Activated naive CD8-positive, alpha-beta T cell (primary cell): ENCODE results near the gene ZNF775.

Source experiments
- H3K27ac Mint-ChIP-seq: one replicate; pipeline ENCODE4 v1.8.0; 2021; ENCODE audit warnings: mixed read lengths
- H3K27me3 Mint-ChIP-seq: one replicate; pipeline ENCODE4 v1.8.0; 2021; ENCODE audit warnings: mixed read lengths
- H3K36me3 Mint-ChIP-seq: one replicate; pipeline ENCODE4 v1.8.0; 2021; ENCODE audit warnings: mixed read lengths
- H3K4me1 Mint-ChIP-seq: one replicate; pipeline ENCODE4 v1.8.0; 2021; ENCODE audit warnings: low read depth, mixed read lengths
- H3K4me3 Mint-ChIP-seq: one replicate; pipeline ENCODE4 v1.8.0; 2021; ENCODE audit warnings: mild to moderate bottlenecking, mixed read lengths
- H3K9me3 Mint-ChIP-seq: one replicate; pipeline ENCODE4 v1.8.0; 2021; ENCODE audit warnings: low read depth, mixed read lengths

ZNF775 gene

GRCh38 chr7:150340024-150340749, 38.9 kb upstream of the ZNF775 start:
- Mint-ChIP-seq H3K9me3 (no peaks in the 10 kb centered on the region), H3K4me3 (peak overlapping the region; percentile 10), H3K36me3 (peaks cover 2% of the 10 kb centered on the region), H3K27me3 (no peaks in the 10 kb centered on the region), H3K27ac (no peak overlapping the region), H3K4me1 (peaks cover 12% of the 10 kb centered on the region)

GRCh38 chr7:150340875-150341262, 38.3 kb upstream of the ZNF775 start:
- H3K36me3 Mint-ChIP-seq = peaks cover 2% of the 10 kb centered on the region
- H3K9me3 Mint-ChIP-seq = no peaks in the 10 kb centered on the region
- H3K27ac Mint-ChIP-seq = no peak overlapping the region
- H3K27me3 Mint-ChIP-seq = no peaks in the 10 kb centered on the region
- H3K4me3 Mint-ChIP-seq = no peak overlapping the region
- H3K4me1 Mint-ChIP-seq = peaks cover 12% of the 10 kb centered on the region

GRCh38 chr7:150341263-150342120, 37.6 kb upstream of the ZNF775 start, which contains the start of gene RARRES2:
RARRES2 (minus strand) TSS chr7:150341629; CDS start chr7:150340609, 1,020 bp downstream.
- H3K27me3 Mint-ChIP-seq = peaks cover 4% of the 10 kb centered on the region
- peaks cover 12% of the 10 kb centered on the region for H3K4me1 Mint-ChIP-seq
- H3K36me3 Mint-ChIP-seq = peaks cover 4% of the 10 kb centered on the region
- peak within 1 kb of the TSS; percentile 9 for H3K4me3 Mint-ChIP-seq
- no peak within 1 kb of the TSS for H3K27ac Mint-ChIP-seq
- no peaks in the 10 kb centered on the region for H3K9me3 Mint-ChIP-seq

GRCh38 chr7:150342121-150342408, 37.1 kb upstream of the ZNF775 start:
- Mint-ChIP-seq H3K27ac (no peak overlapping the region), H3K4me1 (peaks cover 12% of the 10 kb centered on the region), H3K9me3 (no peaks in the 10 kb centered on the region), H3K27me3 (peaks cover 4% of the 10 kb centered on the region), H3K36me3 (peaks cover 4% of the 10 kb centered on the region), H3K4me3 (peak overlapping the region; percentile 9)

- Mint-ChIP-seq H3K4me1 (peaks cover 12% of the 10 kb centered on the region), H3K9me3 (no peaks in the 10 kb centered on the region), H3K36me3 (peaks cover 2% of the 10 kb centered on the region), H3K27me3 (peaks cover 4% of the 10 kb centered on the region), H3K27ac (no peak overlapping the region), H3K4me3 (no peak overlapping the region)
Observed at GRCh38 chr7:150343225-150343624, 35.9 kb upstream of the ZNF775 start.

- Mint-ChIP-seq H3K27me3 (peaks cover 4% of the 10 kb centered on the region), H3K36me3 (peaks cover 2% of the 10 kb centered on the region), H3K9me3 (no peaks in the 10 kb centered on the region), H3K27ac (no peak overlapping the region), H3K4me1 (peaks cover 11% of the 10 kb centered on the region), H3K4me3 (no peak overlapping the region)
Observed at GRCh38 chr7:150344299-150344698, 34.8 kb upstream of the ZNF775 start.

- Mint-ChIP-seq H3K27ac (no peak overlapping the region), H3K9me3 (no peaks in the 10 kb centered on the region), H3K36me3 (peaks cover 2% of the 10 kb centered on the region), H3K4me1 (peaks cover 6% of the 10 kb centered on the region), H3K4me3 (no peak overlapping the region), H3K27me3 (peaks cover 4% of the 10 kb centered on the region)
Observed at GRCh38 chr7:150345012-150345411, 34.1 kb upstream of the ZNF775 start.

GRCh38 chr7:150346922-150347321, 32.2 kb upstream of the ZNF775 start:
- Mint-ChIP-seq H3K9me3 (no peaks in the 10 kb centered on the region), H3K4me1 (peaks cover 1% of the 10 kb centered on the region), H3K27ac (no peak overlapping the region), H3K4me3 (no peak overlapping the region), H3K27me3 (peaks cover 4% of the 10 kb centered on the region), H3K36me3 (peaks cover 2% of the 10 kb centered on the region)

GRCh38 chr7:150351587-150352194, 27.4 kb upstream of the ZNF775 start:
- no peak overlapping the region for H3K4me3 Mint-ChIP-seq
- no peaks in the 10 kb centered on the region for H3K27me3 Mint-ChIP-seq
- peaks cover 8% of the 10 kb centered on the region for H3K4me1 Mint-ChIP-seq
- H3K9me3 Mint-ChIP-seq = no peaks in the 10 kb centered on the region
- no peak overlapping the region for H3K27ac Mint-ChIP-seq
- no peaks in the 10 kb centered on the region for H3K36me3 Mint-ChIP-seq

GRCh38 chr7:150355666-150356059, 23.5 kb upstream of the ZNF775 start:
- Mint-ChIP-seq H3K9me3 (no peaks in the 10 kb centered on the region), H3K27me3 (no peaks in the 10 kb centered on the region)

GRCh38 chr7:150356265-150356897, 22.7 kb upstream of the ZNF775 start:
- H3K9me3 Mint-ChIP-seq = no peaks in the 10 kb centered on the region
- peaks cover 40% of the 10 kb centered on the region for H3K4me1 Mint-ChIP-seq
- H3K27me3 Mint-ChIP-seq = no peaks in the 10 kb centered on the region
- H3K4me3 Mint-ChIP-seq = peak overlapping the region; percentile 23
- no peaks in the 10 kb centered on the region for H3K36me3 Mint-ChIP-seq
- no peak overlapping the region for H3K27ac Mint-ChIP-seq

More at GRCh38 chr7:150355666-150356059, 23.5 kb upstream of the ZNF775 start:
- Mint-ChIP-seq H3K36me3 (no peaks in the 10 kb centered on the region), H3K4me1 (peaks cover 40% of the 10 kb centered on the region), H3K4me3 (no peak overlapping the region), H3K27ac (peak overlapping the region; percentile 54)

- H3K9me3 Mint-ChIP-seq = no peaks in the 10 kb centered on the region
- no peaks in the 10 kb centered on the region for H3K36me3 Mint-ChIP-seq
- peaks cover 41% of the 10 kb centered on the region for H3K4me1 Mint-ChIP-seq
- no peaks in the 10 kb centered on the region for H3K27me3 Mint-ChIP-seq
- H3K27ac Mint-ChIP-seq = peak overlapping the region; percentile 92
- peak overlapping the region; percentile 78 for H3K4me3 Mint-ChIP-seq
Observed at GRCh38 chr7:150357270-150357669, 21.9 kb upstream of the ZNF775 start.

- Mint-ChIP-seq H3K36me3 (no peaks in the 10 kb centered on the region), H3K27ac (peak overlapping the region; percentile 92), H3K4me1 (peaks cover 46% of the 10 kb centered on the region), H3K27me3 (no peaks in the 10 kb centered on the region), H3K4me3 (peak overlapping the region; percentile 78), H3K9me3 (no peaks in the 10 kb centered on the region)
Observed at GRCh38 chr7:150357771-150358427, 21.2 kb upstream of the ZNF775 start.

GRCh38 chr7:150358433-150358832, 20.7 kb upstream of the ZNF775 start:
- Mint-ChIP-seq H3K27me3 (no peaks in the 10 kb centered on the region), H3K4me3 (no peak overlapping the region), H3K9me3 (no peaks in the 10 kb centered on the region), H3K36me3 (no peaks in the 10 kb centered on the region), H3K4me1 (peaks cover 46% of the 10 kb centered on the region), H3K27ac (peak overlapping the region; percentile 92)
